WTC11 (cell line): ENCODE data around the gene PADI6. TPM values are rescaled to one million over a fixed set of nuclear protein-coding genes. Genes with fewer than 3 reads are reported as not detected.
A peak's percentile ranks its signal among the peaks of the same experiment; 100 is the strongest.

Experiments used
- ATAC-seq: fragments of 200-7000 bp; cut with Tn5 transposase; 2 replicates; pipeline ENCODE4 v1.10.0; 2021; ENCODE audit warnings: mild to moderate bottlenecking, moderate library complexity
- CTCF ChIA-PET: fragments of 300-600 bp; sonication (Branson Sonifier 250); formaldehyde crosslinking; loops from one replicate; lab custom pipeline; 2021; ENCODE audit warnings: antibody characterized with exemption; lab: Charles Lee
- POLR2A ChIA-PET: fragments of 350-600 bp; sonication (Branson Sonifier 250); formaldehyde crosslinking; loops from one replicate; lab custom pipeline; 2021; ENCODE audit warnings: antibody characterized with exemption; lab: Charles Lee
- DNase-seq: peaks from one replicate; pipeline ENCODE4 v3.0.0; 2021; ENCODE audit warnings: low spot score
- H3K27ac Mint-ChIP-seq: 2 replicates; pipeline ENCODE4 v1.8.0; 2021; ENCODE audit warnings: mixed read lengths
- H3K27me3 Mint-ChIP-seq: 2 replicates; pipeline ENCODE4 v1.8.0; 2021; ENCODE audit warnings: low read depth, mild to moderate bottlenecking, moderate library complexity, mixed read lengths
- H3K36me3 Mint-ChIP-seq: 2 replicates; pipeline ENCODE4 v1.8.0; 2021; ENCODE audit warnings: mixed read lengths
- H3K4me1 Mint-ChIP-seq: 2 replicates; pipeline ENCODE4 v1.8.0; 2022; ENCODE audit warnings: mixed read lengths
- H3K4me3 Mint-ChIP-seq: 2 replicates; pipeline ENCODE4 v1.8.0; 2021; ENCODE audit warnings: mild to moderate bottlenecking, moderate library complexity, mixed read lengths
- H3K9me3 Mint-ChIP-seq: 2 replicates; pipeline ENCODE4 v1.8.0; 2021; ENCODE audit warnings: mixed read lengths
- AFF4 ChIP-seq: sonication (generic); formaldehyde crosslinking; IDR thresholded peaks from 2 replicates; pipeline ENCODE4 v1.8.1; 2023; ENCODE audit warnings: mild to moderate bottlenecking, missing genetic modification reagents, borderline replicate concordance
- CTCF ChIP-seq: fragments of 200-600 bp; IDR thresholded peaks from 2 replicates; pipeline ENCODE4 v1.8.0; 2022; ENCODE audit warnings: antibody characterized with exemption
- E2F5 ChIP-seq: sonication (generic); formaldehyde crosslinking; IDR thresholded peaks from 2 replicates; pipeline ENCODE4 v1.8.1; 2022; ENCODE audit warnings: mild to moderate bottlenecking, moderate library complexity, missing genetic modification reagents
- FOXP1 ChIP-seq: sonication (generic); formaldehyde crosslinking; IDR thresholded peaks from 2 replicates; pipeline ENCODE4 v1.8.0; 2022; ENCODE audit warnings: missing genetic modification reagents, mild to moderate bottlenecking, moderate library complexity, borderline replicate concordance
- IRF1 ChIP-seq: sonication (generic); formaldehyde crosslinking; IDR thresholded peaks from 2 replicates; pipeline ENCODE4 v1.8.0; 2023; ENCODE audit warnings: missing genetic modification reagents
- JAZF1 ChIP-seq: fragments of 250-450 bp; sonication (Bioruptor Pico); IDR thresholded peaks from 2 replicates; pipeline ENCODE4 v1.9.0; 2021; ENCODE audit warnings: moderate library complexity, mild to moderate bottlenecking, inconsistent platforms
- NFATC4 ChIP-seq: fragments of 250-450 bp; sonication (Bioruptor Pico); IDR thresholded peaks from 2 replicates; pipeline ENCODE4 v1.9.0; 2021; ENCODE audit warnings: mild to moderate bottlenecking
- NR3C1 ChIP-seq: sonication (generic); formaldehyde crosslinking; conservative IDR thresholded peaks from 2 replicates; pipeline ENCODE4 v1.8.1; 2023; ENCODE audit warnings: low read depth, mild to moderate bottlenecking, missing genetic modification reagents
- SMAD3 ChIP-seq: sonication (generic); formaldehyde crosslinking; IDR thresholded peaks from 2 replicates; pipeline ENCODE4 v1.8.0; 2022; ENCODE audit warnings: missing genetic modification reagents, mild to moderate bottlenecking, borderline replicate concordance
- SP1 ChIP-seq: sonication (generic); formaldehyde crosslinking; conservative IDR thresholded peaks from 2 replicates; pipeline ENCODE4 v1.8.1; 2022; ENCODE audit warnings: missing genetic modification reagents
- ZBTB21 ChIP-seq: sonication (generic); formaldehyde crosslinking; IDR thresholded peaks from 2 replicates; pipeline ENCODE4 v1.8.1; 2023; ENCODE audit warnings: mild to moderate bottlenecking, missing genetic modification reagents, borderline replicate concordance
- ZNF416 ChIP-seq: fragments of 250-450 bp; sonication (Bioruptor Pico); IDR thresholded peaks from 2 replicates; pipeline ENCODE4 v1.9.0; 2021; ENCODE audit warnings: mild to moderate bottlenecking, inconsistent platforms
- ZNF671 ChIP-seq: fragments of 250-450 bp; sonication (Bioruptor Pico); IDR thresholded peaks from 2 replicates; pipeline ENCODE4 v1.8.0; 2021; ENCODE audit warnings: mild to moderate bottlenecking
- ZSCAN18 ChIP-seq: fragments of 250-450 bp; sonication (Bioruptor Pico); IDR thresholded peaks from 2 replicates; pipeline ENCODE4 v2.1.2; 2022; ENCODE audit warnings: mild to moderate bottlenecking, moderate library complexity
- total RNA-seq: library from RNA; stranded (reverse); gene quantifications from 3 replicates; pipeline ENCODE4 v1.2.3, GENCODE V29; 2021
- TF ChIP-seq, protein P1 (sequence below): sonication (generic); formaldehyde crosslinking; IDR thresholded peaks from 2 replicates; pipeline ENCODE4 v1.8.0; 2022; ENCODE audit warnings: mild to moderate bottlenecking, missing genetic modification reagents

PADI6 gene
- total RNA-seq, 1 experiment from 2014 or later: not detected

DNA sequence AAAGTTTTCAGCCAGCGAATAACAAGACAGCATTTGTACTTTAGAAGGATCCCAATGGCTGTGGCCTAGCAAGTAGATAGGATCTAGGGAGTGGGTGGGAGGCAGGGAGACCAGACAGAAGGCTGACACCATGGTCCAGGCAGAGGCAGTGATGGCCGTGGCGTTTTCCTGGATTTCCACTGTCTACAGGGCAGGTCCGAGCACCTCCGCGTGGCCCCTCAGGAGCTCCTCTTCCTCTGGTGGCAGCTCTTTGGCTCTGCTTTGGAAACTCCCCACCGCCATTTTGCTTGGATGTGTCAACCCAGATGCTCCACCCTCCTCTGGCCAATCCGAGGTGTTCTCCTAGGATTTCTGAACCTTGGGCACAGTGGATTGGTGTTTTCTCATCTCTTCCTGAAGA is 38.9 kb upstream of the PADI6 start (continued):
- TF ChIP-seq AFF4 (CRISPR knock-in tag) (no peak), NFATC4 (no peak), ZBTB21 (CRISPR knock-in tag) (no peak), SP1 (CRISPR knock-in tag) (no peak), ZSCAN18 (CRISPR knock-in tag) (no peak), ZNF671 (CRISPR knock-in tag) (no peak), FOXP1 (CRISPR knock-in tag) (no peak), ZNF416 (CRISPR knock-in tag) (no peak), NR3C1 (CRISPR knock-in tag) (no peak), JAZF1 (CRISPR knock-in tag) (no peak), SMAD3 (CRISPR knock-in tag) (no peak), E2F5 (no peak), CTCF (no peak)
- TF ChIP-seq, protein P1, sequence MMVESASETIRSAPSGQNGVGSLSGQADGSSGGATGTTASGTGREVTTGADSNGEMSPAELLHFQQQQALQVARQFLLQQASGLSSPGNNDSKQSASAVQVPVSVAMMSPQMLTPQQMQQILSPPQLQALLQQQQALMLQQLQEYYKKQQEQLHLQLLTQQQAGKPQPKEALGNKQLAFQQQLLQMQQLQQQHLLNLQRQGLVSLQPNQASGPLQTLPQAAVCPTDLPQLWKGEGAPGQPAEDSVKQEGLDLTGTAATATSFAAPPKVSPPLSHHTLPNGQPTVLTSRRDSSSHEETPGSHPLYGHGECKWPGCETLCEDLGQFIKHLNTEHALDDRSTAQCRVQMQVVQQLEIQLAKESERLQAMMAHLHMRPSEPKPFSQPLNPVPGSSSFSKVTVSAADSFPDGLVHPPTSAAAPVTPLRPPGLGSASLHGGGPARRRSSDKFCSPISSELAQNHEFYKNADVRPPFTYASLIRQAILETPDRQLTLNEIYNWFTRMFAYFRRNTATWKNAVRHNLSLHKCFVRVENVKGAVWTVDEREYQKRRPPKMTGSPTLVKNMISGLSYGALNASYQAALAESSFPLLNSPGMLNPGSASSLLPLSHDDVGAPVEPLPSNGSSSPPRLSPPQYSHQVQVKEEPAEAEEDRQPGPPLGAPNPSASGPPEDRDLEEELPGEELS (CRISPR knock-in tag): no peak
- TF ChIP-seq, all 79 proteins: peak for 0

DNA sequence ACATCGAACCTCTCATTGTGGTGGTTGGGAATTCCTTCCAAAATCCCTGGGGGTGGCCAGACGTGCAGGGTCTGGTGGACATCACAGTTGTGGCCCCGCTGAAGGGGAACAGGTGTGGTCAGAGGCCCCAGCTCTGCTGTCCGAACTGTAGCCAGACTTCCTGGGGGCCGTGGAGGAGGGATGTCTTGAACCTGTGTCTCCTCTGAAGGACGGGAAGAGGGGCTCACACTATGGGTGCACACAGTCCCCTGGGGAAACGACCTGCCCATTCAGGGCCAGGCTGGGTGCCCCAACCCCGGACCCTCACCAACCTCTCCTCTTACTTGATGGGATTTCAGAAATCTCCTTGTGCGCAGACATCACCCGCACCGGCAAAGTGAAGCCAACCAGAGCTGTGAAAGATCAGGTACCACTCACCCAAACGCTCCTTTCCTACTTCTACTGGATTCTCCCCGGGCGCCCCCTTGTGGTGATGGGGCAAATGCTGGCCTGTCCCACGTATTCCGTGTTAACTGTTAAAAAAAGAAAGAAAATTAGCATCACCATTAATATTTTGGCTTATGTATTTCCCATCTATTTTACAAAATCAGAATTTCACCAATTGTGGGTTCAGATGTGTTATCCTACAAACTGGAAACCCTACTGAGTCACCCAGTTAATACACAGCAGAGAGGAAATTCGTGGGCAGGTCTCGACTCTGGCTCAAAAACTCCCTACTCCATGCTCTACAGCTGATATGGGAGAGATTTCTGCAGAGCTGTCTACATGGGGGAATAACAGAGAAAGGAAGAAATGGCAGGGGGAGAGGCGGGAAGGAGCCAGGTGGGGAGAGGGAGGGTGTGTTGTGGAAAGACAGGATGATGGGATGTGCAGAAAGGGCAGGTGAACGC is 35.9 kb upstream of the PADI6 start:
- Mint-ChIP-seq H3K4me1 (no peaks in the 10 kb centered on the region), H3K9me3 (peaks cover 4% of the 10 kb centered on the region; the same call in 1 of the 2 replicates), H3K27ac (no peak overlapping the region), H3K27me3 (no peaks in the 10 kb centered on the region), H3K4me3 (no peak overlapping the region), H3K36me3 (no peaks in the 10 kb centered on the region)
- CTCF ChIA-PET: interaction anchor here (0.6 to 2.1 kb wide), 31 partner anchors 10 to 276 kb away, joined by 3 to 12 read pairs (median 5); partner anchors contain the start of gene RCC2
- ATAC-seq (peak; percentile 89), DNase-seq (peak; percentile 91)
- TF ChIP-seq CTCF (peak; percentile 91), IRF1 (CRISPR knock-in tag) (no peak)
- POLR2A ChIA-PET: interaction anchor here (0.6 kb wide), 1 partner anchor 22 kb away, joined by 5 read pairs; no protein-coding TSS in a partner anchor
